Gastroesophageal sphincter (tissue), 4 donors: ENCODE data around the gene PLCG2. TPM values are rescaled to one million over a fixed set of nuclear protein-coding genes. Genes with fewer than 3 reads are reported as not detected.

Experiments used
- ATAC-seq: fragments of 150-250 bp; one replicate; pipeline ENCODE4 v1.9.1; 2016; ENCODE audit warnings: mild to moderate bottlenecking, moderate library complexity
- H3K27ac ChIP-seq, 4 donors: fragments of 200-600 bp; sonication (generic) in 3 of 4; 1 replicate in 3 of 4; 2 replicates in 1 of 4; pipeline ENCODE4 v1.5.1; 2016 to 2019
- H3K27me3 ChIP-seq: fragments of 200-600 bp; sonication (generic); one replicate; pipeline ENCODE4 v1.5.1; 2019
- H3K36me3 ChIP-seq, 2 donors: fragments of 200-600 bp; sonication (generic); one replicate each; pipeline ENCODE4 v1.5.1; 2019; ENCODE audit warnings: control low read depth in 1 of 2
- H3K4me1 ChIP-seq, 3 donors: fragments of 200-600 bp; sonication (generic); 1 replicate in 2 of 3; 2 replicates in 1 of 3; pipeline ENCODE4 v1.5.1; 2016 to 2019; ENCODE audit warnings: control low read depth in 2 of 3
- H3K4me3 ChIP-seq, 2 donors: fragments of 200-600 bp; sonication (generic); one replicate each; pipeline ENCODE4 v1.5.1; 2019; ENCODE audit warnings: mild to moderate bottlenecking in 1 of 2, moderate library complexity in 1 of 2
- H3K9me3 ChIP-seq, 3 donors: fragments of 200-600 bp; sonication (generic); one replicate each; pipeline ENCODE4 v1.5.1; 2017 to 2019; ENCODE audit warnings: control low read depth in 2 of 3
- EP300 ChIP-seq: sonication (generic); formaldehyde crosslinking; IDR thresholded peaks from one replicate; pipeline ENCODE4 v1.6.1; 2017; ENCODE audit warnings: antibody characterized with exemption, mild to moderate bottlenecking
- POLR2A ChIP-seq, 2 donors: fragments of 450-650 bp; IDR thresholded peaks; one replicate each; pipeline ENCODE4 v1.6.1; 2017; ENCODE audit warnings: antibody characterized with exemption in 2 of 2, mild to moderate bottlenecking in 2 of 2, moderate library complexity in 1 of 2
- POLR2AphosphoS5 ChIP-seq: sonication (generic); formaldehyde crosslinking; IDR thresholded peaks from one replicate; pipeline ENCODE4 v1.6.1; 2017; ENCODE audit warnings: antibody characterized with exemption
- WGBS, 2 donors: methylation state at CpG; one replicate each; pipeline ENCODE4 v1.1.5; 2018; ENCODE audit warnings: low coverage in 1 of 2; 5-methylcytosine and 5-hydroxymethylcytosine counted together
- total RNA-seq, 4 donors: library from RNA; depleted of rRNA; stranded (reverse); fragments of >200 nt; gene quantifications; one replicate each; pipeline ENCODE4 v1.1.0, GENCODE V29; 2016
- TF ChIP-seq, protein P1 (sequence below), 4 experiments: fragments of 200-600 bp in 2 of 4; fragments of 450-650 bp in 2 of 4; sonication (generic) in 1 of 4; IDR thresholded peaks; one replicate each; pipeline ENCODE4 v1.5.1; 2017 to 2019; ENCODE audit warnings: antibody characterized with exemption in 4 of 4, mild to moderate bottlenecking in 2 of 4, moderate library complexity in 2 of 4

The PLCG2 gene
- total RNA-seq, 4 donors from 2014 or later = 6.2 to 11.4 (median 8.1) TPM

GRCh38 chr16:81787659-81788058 is 8.6 kb downstream of the PLCG2 start:
- ATAC-seq = no peak
- H3K27ac ChIP-seq = no peak overlapping the region
- H3K4me1 ChIP-seq = peaks cover 0 to 12% (median 0%) of the 10 kb centered on the region in 3 donors
- no peaks in the 10 kb centered on the region for H3K9me3 ChIP-seq
- no peak overlapping the region for H3K4me3 ChIP-seq
- TF ChIP-seq EP300 (no peak), POLR2A (IDR thresholded peaks at IDR 0.05) (no peak), POLR2AphosphoS5 (no peak)
- TF ChIP-seq, protein P1, sequence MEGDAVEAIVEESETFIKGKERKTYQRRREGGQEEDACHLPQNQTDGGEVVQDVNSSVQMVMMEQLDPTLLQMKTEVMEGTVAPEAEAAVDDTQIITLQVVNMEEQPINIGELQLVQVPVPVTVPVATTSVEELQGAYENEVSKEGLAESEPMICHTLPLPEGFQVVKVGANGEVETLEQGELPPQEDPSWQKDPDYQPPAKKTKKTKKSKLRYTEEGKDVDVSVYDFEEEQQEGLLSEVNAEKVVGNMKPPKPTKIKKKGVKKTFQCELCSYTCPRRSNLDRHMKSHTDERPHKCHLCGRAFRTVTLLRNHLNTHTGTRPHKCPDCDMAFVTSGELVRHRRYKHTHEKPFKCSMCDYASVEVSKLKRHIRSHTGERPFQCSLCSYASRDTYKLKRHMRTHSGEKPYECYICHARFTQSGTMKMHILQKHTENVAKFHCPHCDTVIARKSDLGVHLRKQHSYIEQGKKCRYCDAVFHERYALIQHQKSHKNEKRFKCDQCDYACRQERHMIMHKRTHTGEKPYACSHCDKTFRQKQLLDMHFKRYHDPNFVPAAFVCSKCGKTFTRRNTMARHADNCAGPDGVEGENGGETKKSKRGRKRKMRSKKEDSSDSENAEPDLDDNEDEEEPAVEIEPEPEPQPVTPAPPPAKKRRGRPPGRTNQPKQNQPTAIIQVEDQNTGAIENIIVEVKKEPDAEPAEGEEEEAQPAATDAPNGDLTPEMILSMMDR (IDR thresholded peaks at IDR 0.05) = no peak
- H3K36me3 ChIP-seq = no peaks in the 10 kb centered on the region
- H3K27me3 ChIP-seq = peaks cover 37% of the 10 kb centered on the region
- WGBS, 2 donors = 64 to 73% methylated on average over 6 of the region's 6 CpGs

DNA sequence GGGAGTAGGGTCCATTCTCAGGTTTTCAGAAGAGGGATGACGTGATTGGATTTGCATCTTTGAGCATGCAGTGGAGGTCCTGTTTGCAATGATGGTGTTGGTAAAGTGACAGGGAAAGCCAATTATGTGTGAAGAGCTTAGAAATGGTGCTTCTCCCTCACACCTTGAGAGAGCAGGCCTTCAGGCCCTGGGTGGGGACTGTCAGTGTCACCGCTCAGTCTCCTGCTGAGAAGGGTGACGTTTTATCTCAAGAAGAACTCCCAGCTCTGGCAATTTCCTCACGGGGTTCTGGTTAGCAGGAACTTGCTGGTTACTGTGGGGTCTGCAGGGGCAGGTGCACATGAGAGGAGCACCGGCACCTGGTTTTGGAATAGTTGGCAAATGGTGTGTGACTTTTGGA is 11.2 kb downstream of the PLCG2 start:
- WGBS, 2 donors = 85 to 100% methylated on average over 1 to 3 of the region's 5 CpGs
- Histone ChIP-seq H3K4me3 (no peak overlapping the region), H3K36me3 (no peaks in the 10 kb centered on the region), H3K27me3 (peaks cover 38% of the 10 kb centered on the region), H3K9me3 (no peaks in the 10 kb centered on the region), H3K27ac (no peak overlapping the region), H3K4me1 (no peaks in the 10 kb centered on the region)
- TF ChIP-seq POLR2A (IDR thresholded peaks at IDR 0.05) = no peak
- no peak for ATAC-seq

DNA sequence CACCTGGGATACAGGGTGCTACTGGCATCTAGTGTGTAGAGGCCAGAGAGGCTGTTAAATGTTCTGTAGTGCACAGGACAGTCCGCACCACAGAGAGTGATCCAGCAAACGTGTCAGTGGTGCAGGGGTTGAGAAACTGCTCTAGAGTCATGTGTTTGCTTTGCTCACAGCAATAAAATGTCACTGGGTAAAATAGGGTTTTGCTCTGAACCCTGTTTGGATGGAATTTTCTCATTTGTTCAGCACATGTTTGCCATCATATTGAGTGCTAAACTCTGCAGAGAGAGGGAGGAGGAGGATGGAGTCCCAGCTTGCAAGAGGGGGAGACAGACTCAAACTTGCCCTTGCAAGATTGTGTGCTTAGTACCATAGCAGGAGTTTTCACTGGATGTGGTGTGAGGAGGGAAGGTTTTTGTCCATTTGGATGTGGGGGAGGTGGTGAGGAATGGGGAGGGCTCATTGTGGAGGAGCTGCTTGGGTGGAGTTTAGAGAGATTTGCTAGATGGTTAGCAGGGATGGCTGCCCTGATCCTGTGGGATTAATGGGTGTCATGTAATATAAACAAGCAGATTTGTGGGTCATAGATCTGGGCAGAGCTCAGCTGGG is 11.8 kb downstream of the PLCG2 start:
- H3K27ac ChIP-seq = no peak overlapping the region
- no peaks in the 10 kb centered on the region for H3K9me3 ChIP-seq
- H3K36me3 ChIP-seq = no peaks in the 10 kb centered on the region
- no peak overlapping the region for H3K4me3 ChIP-seq
- peaks cover 38% of the 10 kb centered on the region for H3K27me3 ChIP-seq
- WGBS, 2 donors = no CpG with 5 or more reads among the region's 2 CpGs
- ATAC-seq = no peak
- H3K4me1 ChIP-seq = no peaks in the 10 kb centered on the region
- TF ChIP-seq EP300 = no peak
- TF ChIP-seq, protein P1 (IDR thresholded peaks at IDR 0.05) = no peak
- TF ChIP-seq POLR2A (IDR thresholded peaks at IDR 0.05) = no peak
- TF ChIP-seq POLR2AphosphoS5 = no peak

- Histone ChIP-seq H3K4me1 (no peaks in the 10 kb centered on the region), H3K9me3 (no peaks in the 10 kb centered on the region), H3K27ac (no peak overlapping the region), H3K36me3 (no peaks in the 10 kb centered on the region), H3K27me3 (peaks cover 38% of the 10 kb centered on the region), H3K4me3 (no peak overlapping the region)
- WGBS, 2 donors = 79 to 100% methylated on average over 1 of the region's 1 CpG
- no peak for ATAC-seq
- TF ChIP-seq, protein P1 (IDR thresholded peaks at IDR 0.05) = no peak
- TF ChIP-seq POLR2AphosphoS5 (no peak), POLR2A (IDR thresholded peaks at IDR 0.05) (no peak), EP300 (no peak)
Measured at GRCh38 chr16:81792828-81793227, 13.7 kb downstream of the PLCG2 start.

DNA sequence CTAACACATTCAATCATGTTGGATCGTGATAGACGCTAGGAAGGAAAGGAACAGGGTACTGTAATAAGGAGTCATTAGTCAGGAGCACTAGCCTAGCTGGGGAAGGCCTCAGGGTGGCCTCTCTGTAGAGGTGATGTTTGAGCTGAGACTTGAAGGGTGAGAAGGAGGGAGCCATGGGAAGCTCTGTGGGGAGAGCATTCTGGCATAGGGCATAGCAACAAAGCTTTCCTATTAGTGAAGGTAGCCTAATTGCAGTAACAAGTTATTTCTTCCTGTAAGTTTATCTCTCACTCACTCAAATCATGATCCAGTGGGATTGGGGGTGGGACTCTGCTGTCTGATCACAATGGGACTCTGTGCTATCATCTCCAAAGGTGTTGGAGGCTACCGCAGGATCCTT is 16.1 kb downstream of the PLCG2 start:
- Histone ChIP-seq H3K27ac (no peak overlapping the region), H3K4me1 (no peaks in the 10 kb centered on the region), H3K36me3 (no peaks in the 10 kb centered on the region), H3K27me3 (peaks cover 27% of the 10 kb centered on the region), H3K9me3 (no peaks in the 10 kb centered on the region), H3K4me3 (no peak overlapping the region)
- no peak for TF ChIP-seq EP300
- TF ChIP-seq, protein P1 (IDR thresholded peaks at IDR 0.05) = no peak
- no peak for TF ChIP-seq POLR2AphosphoS5
- TF ChIP-seq POLR2A (IDR thresholded peaks at IDR 0.05) = no peak
- no peak for ATAC-seq
- WGBS, 2 donors = 92 to 95% methylated on average over 3 of the region's 3 CpGs
